Tibial nerve (tissue), 4 donors: Measurements from ENCODE around the gene SMC3. TPM values are rescaled to one million over a fixed set of nuclear protein-coding genes. Genes with fewer than 3 reads are reported as not detected.

Experiments used
- DNase-seq, 2 donors: peaks; one replicate each; pipeline ENCODE4 v3.0.0-alpha.2; 2019; ENCODE audit warnings: low spot score in 2 of 2
- H3K27ac ChIP-seq, 4 donors: fragments of 200-600 bp; sonication (generic) in 3 of 4; one replicate each; pipeline ENCODE4 v1.5.1; 2017 to 2019; ENCODE audit warnings: mild to moderate bottlenecking in 1 of 4
- H3K27me3 ChIP-seq, 2 donors: fragments of 200-600 bp; sonication (generic) in 1 of 2; one replicate each; pipeline versions ENCODE4 v1.5.1 to v1.6.0; 2017 to 2019
- H3K36me3 ChIP-seq, 3 donors: fragments of 200-600 bp; sonication (generic); one replicate each; pipeline ENCODE4 v1.5.1; 2018 to 2019
- H3K4me1 ChIP-seq, 4 donors: fragments of 200-600 bp; sonication (generic) in 3 of 4; one replicate each; pipeline ENCODE4 v1.5.1; 2017 to 2019
- H3K4me3 ChIP-seq, 4 donors: fragments of 200-600 bp; sonication (generic) in 3 of 4; one replicate each; pipeline ENCODE4 v1.5.1; 2017 to 2019; ENCODE audit warnings: mild to moderate bottlenecking in 1 of 4, moderate library complexity in 1 of 4
- H3K9me3 ChIP-seq, 4 donors: fragments of 200-600 bp; sonication (generic) in 3 of 4; one replicate each; pipeline ENCODE4 v1.5.1; 2017 to 2019
- CTCF ChIP-seq, 5 experiments: fragments of 200-600 bp in 3 of 5; fragments of 450-650 bp in 2 of 5; sonication (generic) in 3 of 5; IDR thresholded peaks; one replicate each; pipeline ENCODE4 v1.5.1; 2016 to 2019; ENCODE audit warnings: antibody characterized with exemption in 5 of 5, mild to moderate bottlenecking in 3 of 5, moderate library complexity in 2 of 5
- EP300 ChIP-seq, 2 donors: sonication (generic); formaldehyde crosslinking; IDR thresholded peaks; one replicate each; pipeline ENCODE4 v1.6.1; 2017; ENCODE audit warnings: antibody characterized with exemption in 2 of 2, mild to moderate bottlenecking in 1 of 2
- POLR2A ChIP-seq, 2 donors: fragments of 450-650 bp; IDR thresholded peaks; one replicate each; pipeline ENCODE4 v1.6.1; 2017; ENCODE audit warnings: antibody characterized with exemption in 2 of 2, mild to moderate bottlenecking in 2 of 2, moderate library complexity in 2 of 2
- WGBS, 2 donors: methylation state at CpG; one replicate each; pipeline ENCODE4 v1.1.5; 2018; 5-methylcytosine and 5-hydroxymethylcytosine counted together
- small RNA-seq: library from RNA; depleted of rRNA; stranded (forward); fragments of <200 nt; gene quantifications from one replicate; pipeline ENCODE3, GENCODE V24; 2016
- total RNA-seq, 4 donors: library from RNA; depleted of rRNA; stranded (reverse); fragments of >200 nt; gene quantifications; one replicate each; pipeline ENCODE4 v1.1.0, GENCODE V29; 2016

Gene SMC3
- total RNA-seq, 4 donors from 2014 or later, result 31.0 to 41.4 (median 33.4) TPM

DNA sequence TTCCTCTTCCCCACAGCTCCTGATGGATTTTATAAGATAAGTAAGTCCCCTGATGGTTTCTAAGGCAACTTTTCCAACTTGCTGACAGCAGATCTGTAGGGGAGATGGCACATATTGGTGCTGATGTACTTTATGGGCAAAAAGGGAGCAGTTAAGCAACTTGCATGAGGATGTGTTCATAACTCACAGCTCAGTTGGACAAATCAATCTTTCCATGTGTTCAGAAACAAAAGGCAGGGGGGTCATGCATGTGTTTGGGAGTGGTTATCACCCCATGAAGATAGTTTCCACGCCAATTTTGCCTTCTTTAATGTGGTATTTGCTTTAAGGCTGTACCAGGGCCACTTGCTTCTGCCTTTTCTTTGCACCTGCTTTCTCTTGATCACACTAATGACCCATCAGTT, 82.8 kb downstream of the SMC3 start:
- 73 to 79% methylated on average over 1 of the region's 1 CpG for WGBS, 2 donors
- no peak for TF ChIP-seq EP300 (IDR thresholded peaks at IDR 0.05)
- TF ChIP-seq CTCF (IDR thresholded peaks at IDR 0.05), result no peak
- TF ChIP-seq POLR2A (IDR thresholded peaks at IDR 0.05), result no peak
- Histone ChIP-seq H3K4me3 (no peak overlapping the region), H3K4me1 (no peaks in the 10 kb centered on the region), H3K27me3 (peaks cover 0 to 72% of the 10 kb centered on the region in 2 donors), H3K36me3 (no peaks in the 10 kb centered on the region), H3K9me3 (no peaks in the 10 kb centered on the region), H3K27ac (no peak overlapping the region)
- DNase-seq, result no peak

- Histone ChIP-seq H3K27ac (no peak overlapping the region), H3K36me3 (no peaks in the 10 kb centered on the region), H3K4me1 (no peaks in the 10 kb centered on the region), H3K9me3 (no peaks in the 10 kb centered on the region), H3K27me3 (peaks cover 0 to 61% of the 10 kb centered on the region in 2 donors), H3K4me3 (no peak overlapping the region)
- no peak for TF ChIP-seq EP300 (IDR thresholded peaks at IDR 0.05)
- no peak for TF ChIP-seq CTCF (IDR thresholded peaks at IDR 0.05)
- no peak for TF ChIP-seq POLR2A (IDR thresholded peaks at IDR 0.05)
- no peak for DNase-seq
- WGBS, 2 donors, result 44% methylated on average over 12 of the region's 12 CpGs
These were observed 83.8 kb downstream of the SMC3 start for GRCh38 chr10:110651044-110651958.

DNA sequence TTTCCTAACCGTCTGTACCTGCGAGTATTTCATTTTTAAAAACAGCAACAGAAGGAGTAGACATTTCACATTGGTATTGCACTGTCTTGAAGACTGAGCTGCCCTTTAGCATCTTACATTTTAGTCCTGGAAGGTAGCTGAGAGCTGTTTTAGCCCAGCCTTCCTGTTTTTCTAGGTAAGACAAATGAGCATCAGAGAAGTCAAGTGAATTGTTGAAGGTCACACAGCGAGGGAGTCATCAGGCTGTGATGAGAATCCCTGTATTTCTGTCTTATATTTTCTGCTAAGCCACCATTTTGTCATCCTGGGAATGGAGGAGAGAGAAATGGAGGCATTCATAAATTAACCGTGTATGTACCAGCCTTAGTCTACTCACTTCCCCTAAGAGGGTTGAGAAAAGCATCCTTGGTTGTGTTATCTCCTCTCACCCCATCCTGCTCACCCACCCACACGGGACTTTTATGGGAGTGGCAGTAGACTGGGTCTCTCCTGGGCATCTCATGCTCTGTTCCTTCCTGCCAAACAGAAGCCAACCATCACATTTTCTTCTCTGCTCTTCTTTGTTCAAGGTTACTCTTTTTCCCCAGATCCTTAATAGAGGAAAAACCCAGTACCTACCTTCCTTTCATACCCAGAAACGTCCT, 85.1 kb downstream of the SMC3 start:
- H3K9me3 ChIP-seq, result no peaks in the 10 kb centered on the region
- no peaks in the 10 kb centered on the region for H3K36me3 ChIP-seq
- no peak overlapping the region for H3K27ac ChIP-seq
- no peak overlapping the region for H3K4me3 ChIP-seq
- no peaks in the 10 kb centered on the region for H3K4me1 ChIP-seq
- no peak for TF ChIP-seq CTCF (IDR thresholded peaks at IDR 0.05)
- TF ChIP-seq EP300 (IDR thresholded peaks at IDR 0.05), result no peak
- TF ChIP-seq POLR2A (IDR thresholded peaks at IDR 0.05), result no peak
- H3K27me3 ChIP-seq, result peaks cover 0 to 48% of the 10 kb centered on the region in 2 donors
- DNase-seq, result no peak
- 83 to 85% methylated on average over 6 of the region's 6 CpGs for WGBS, 2 donors

Small RNA genes lying within 50 kb of the gene (small RNA-seq; reads per million reads assigned to genes)
- not detected for gene RF00019

Other genes with a start within 250 kb of the SMC3 start
- gene DUSP5, start 69.8 kb upstream of the SMC3 start, total RNA-seq, result 10 to 100 TPM; 12.4 to 27.9 (median 23.6) TPM
- 1 to 10 TPM; 1.3 to 8.7 (median 2.7) TPM for gene RBM20, start 76.6 kb downstream of the SMC3 start, total RNA-seq